SU-DHL-6 (cell line): ENCODE results near the gene ATXN2.

Experiments used
- H2AFZ ChIP-seq: fragments of 200-600 bp; sonication (generic); 2 replicates; pipeline ENCODE4 v1.6.1; 2014; ENCODE audit warnings: low read depth, mild to moderate bottlenecking, moderate library complexity, mixed read lengths, antibody characterized with exemption, low read length; ENCODE audit not compliant: severe bottlenecking
- H3F3A ChIP-seq: fragments of 200-600 bp; shearing (Covaris generic); 2 replicates; pipeline ENCODE4 v1.6.0; 2016; ENCODE audit warnings: antibody characterized with exemption, mild to moderate bottlenecking; ENCODE audit not compliant: insufficient read depth
- H3K27ac ChIP-seq: fragments of 200-600 bp; sonication (generic); 2 replicates; pipeline ENCODE4 v1.5.1; 2016; ENCODE audit warnings: low read depth, mild to moderate bottlenecking, low read length, moderate library complexity, mixed read lengths
- H3K27me3 ChIP-seq: fragments of 200-600 bp; sonication (generic), shearing (Covaris generic); 2 replicates; pipeline ENCODE4 v1.6.0; 2014; ENCODE audit warnings: mild to moderate bottlenecking, low read length
- H3K36me3 ChIP-seq: fragments of 200-600 bp; sonication (generic); 2 replicates; pipeline ENCODE4 v1.6.1; 2014; ENCODE audit warnings: mild to moderate bottlenecking, low read length, mixed read lengths
- H3K4me2 ChIP-seq: fragments of 300-600, 200-600 bp; shearing (Covaris generic), sonication (generic); 2 replicates; pipeline ENCODE4 v1.6.0; 2014; ENCODE audit warnings: low read length, low read depth, mild to moderate bottlenecking; ENCODE audit not compliant: poor library complexity, severe bottlenecking
- H3K4me3 ChIP-seq: fragments of 200-600 bp; sonication (generic); 2 replicates; pipeline ENCODE4 v1.5.1; 2014; ENCODE audit warnings: antibody characterized with exemption, low read length, mild to moderate bottlenecking, mixed read lengths; ENCODE audit not compliant: insufficient read depth, poor library complexity, severe bottlenecking
- H3K79me2 ChIP-seq: fragments of 200-600 bp; sonication (generic); 2 replicates; pipeline ENCODE4 v1.6.1; 2014; ENCODE audit warnings: mild to moderate bottlenecking, low read length, moderate library complexity; ENCODE audit not compliant: insufficient read depth
- H3K9ac ChIP-seq: fragments of 200-600 bp; sonication (generic); 2 replicates; pipeline ENCODE4 v1.7.0; 2014; ENCODE audit warnings: mild to moderate bottlenecking, low read length
- H3K9me2 ChIP-seq: fragments of 200-600 bp; sonication (generic); replicated peaks from 2 replicates; pipeline ENCODE4 v1.6.1; 2014; ENCODE audit warnings: low read length; ENCODE audit not compliant: insufficient read depth
- H3K9me3 ChIP-seq: fragments of 200-600 bp; sonication (generic); 2 replicates; pipeline ENCODE4 v1.6.1; 2014; ENCODE audit warnings: low read length, mixed read lengths; ENCODE audit not compliant: insufficient read depth
- H4K20me1 ChIP-seq: fragments of 200-600 bp; sonication (generic); 2 replicates; pipeline ENCODE4 v1.6.1; 2014; ENCODE audit warnings: low read depth, mild to moderate bottlenecking, antibody characterized with exemption, low read length, moderate library complexity, mixed read lengths
- CTCF ChIP-seq: fragments of 200-600 bp; sonication (generic); IDR thresholded peaks from one replicate; pipeline ENCODE4 v1.5.1; 2017; ENCODE audit warnings: antibody characterized with exemption, mild to moderate bottlenecking, low read length, moderate library complexity; ENCODE audit not compliant: insufficient read depth, poor library complexity, severe bottlenecking
- EZH2phosphoT487 ChIP-seq: fragments of 200-600 bp; sonication (generic), shearing (Covaris generic); conservative IDR thresholded peaks from 2 replicates; pipeline ENCODE4 v1.6.1; 2018; ENCODE audit warnings: mild to moderate bottlenecking, antibody characterized with exemption, low read length, moderate library complexity, mixed read lengths

Gene ATXN2

GRCh38 chr12:111457577-111457976 is 141.5 kb downstream of the ATXN2 start:
- Histone ChIP-seq H4K20me1 (no peaks in the 10 kb centered on the region), H3K79me2 (no peaks in the 10 kb centered on the region), H3K4me2 (no peak overlapping the region), H3F3A (peaks cover 11% of the 10 kb centered on the region), H3K4me3 (no peak overlapping the region), H3K36me3 (peaks cover 9% of the 10 kb centered on the region), H3K9ac (no peak overlapping the region), H3K9me3 (no peaks in the 10 kb centered on the region), H3K27me3 (no peaks in the 10 kb centered on the region), H3K9me2 (no peaks in the 10 kb centered on the region), H3K27ac (no peak overlapping the region), H2AFZ (no peak overlapping the region)
- no peak for TF ChIP-seq EZH2phosphoT487
- TF ChIP-seq CTCF = no peak

DNA sequence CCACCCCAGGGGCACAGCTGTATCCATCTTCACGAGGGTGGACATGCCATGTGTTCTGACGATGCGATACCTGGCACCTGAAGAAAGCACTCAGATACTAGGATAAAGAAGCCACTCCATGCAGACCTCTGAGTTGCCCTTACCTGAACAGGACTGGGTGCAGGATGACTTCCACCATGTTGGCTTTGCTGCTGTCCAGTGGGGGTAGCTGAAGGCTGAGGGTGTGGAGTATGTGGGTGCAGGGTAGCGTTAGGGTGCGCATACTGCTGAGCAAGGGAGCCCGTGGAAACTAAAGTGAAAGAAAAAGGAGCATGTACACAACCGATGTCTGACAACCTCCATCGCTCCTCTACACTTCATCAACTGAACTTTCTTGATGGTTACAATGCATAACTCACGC is 142.0 kb downstream of the ATXN2 start:
- H3K36me3 ChIP-seq = peaks cover 9% of the 10 kb centered on the region
- H3K27ac ChIP-seq = no peak overlapping the region
- no peak overlapping the region for H3K4me3 ChIP-seq
- H3K9ac ChIP-seq = no peak overlapping the region
- TF ChIP-seq CTCF (no peak), EZH2phosphoT487 (no peak)
- no peaks in the 10 kb centered on the region for H3K27me3 ChIP-seq
- H2AFZ ChIP-seq = no peak overlapping the region
- no peaks in the 10 kb centered on the region for H4K20me1 ChIP-seq
- H3F3A ChIP-seq = peaks cover 12% of the 10 kb centered on the region; the same call in 1 of the 2 replicates
- no peaks in the 10 kb centered on the region for H3K79me2 ChIP-seq
- no peaks in the 10 kb centered on the region for H3K9me3 ChIP-seq
- H3K4me2 ChIP-seq = no peak overlapping the region
- no peaks in the 10 kb centered on the region for H3K9me2 ChIP-seq

- Histone ChIP-seq H3K4me2 (no peak overlapping the region), H3F3A (peaks cover 24% of the 10 kb centered on the region), H4K20me1 (no peaks in the 10 kb centered on the region), H3K27me3 (no peaks in the 10 kb centered on the region), H3K9me3 (no peaks in the 10 kb centered on the region), H2AFZ (no peak overlapping the region), H3K36me3 (peaks cover 8% of the 10 kb centered on the region), H3K4me3 (no peak overlapping the region), H3K27ac (no peak overlapping the region), H3K79me2 (no peaks in the 10 kb centered on the region), H3K9me2 (no peaks in the 10 kb centered on the region), H3K9ac (no peak overlapping the region)
- no peak for TF ChIP-seq CTCF
- TF ChIP-seq EZH2phosphoT487 = no peak
These were observed 143.4 kb downstream of the ATXN2 start for GRCh38 chr12:111455448-111456320.
